Upper lobe of right lung (tissue), 1 donor: ENCODE data around the gene STPG1. TPM values are rescaled to one million over a fixed set of nuclear protein-coding genes. Genes with fewer than 3 reads are reported as not detected.

Experiments
- ATAC-seq: fragments of 200-7000 bp; cut with Tn5 transposase; one replicate; pipeline ENCODE4 v1.9.1; 2020; ENCODE audit warnings: mild to moderate bottlenecking, moderate library complexity
- DNase-seq: peaks from one replicate; pipeline ENCODE4 v3.0.0-alpha.2; 2020
- H3K27ac ChIP-seq: fragments of 200-600 bp; one replicate; pipeline ENCODE4 v1.8.0; 2022
- H3K27me3 ChIP-seq: fragments of 200-600 bp; one replicate; pipeline ENCODE4 v1.8.0; 2022; ENCODE audit warnings: mild to moderate bottlenecking
- H3K36me3 ChIP-seq: fragments of 200-600 bp; one replicate; pipeline ENCODE4 v1.8.0; 2022
- H3K4me1 ChIP-seq: fragments of 200-600 bp; one replicate; pipeline ENCODE4 v1.8.0; 2022
- H3K4me3 ChIP-seq: fragments of 200-600 bp; one replicate; pipeline ENCODE4 v1.8.0; 2022; ENCODE audit warnings: mild to moderate bottlenecking
- H3K9me3 ChIP-seq: fragments of 200-600 bp; one replicate; pipeline ENCODE4 v1.8.0; 2022
- CTCF ChIP-seq: fragments of 200-600 bp; IDR thresholded peaks from one replicate; pipeline ENCODE4 v1.8.0; 2022; ENCODE audit warnings: antibody characterized with exemption
- intact Hi-C: fragments of 100-400 bp; cut with DNase I; formaldehyde crosslinking; loops from one replicate; pipeline ENCODE4 v1.11.0; 2022
- total RNA-seq: library from RNA; stranded (reverse); fragmentation: NEBNext Ultra II Directional; extraction: Animal tissue kit (Norgen Biotek cat#: 25700); gene quantifications from one replicate; pipeline ENCODE4 v1.2.1, GENCODE V29; 2021
- donor health status: DM: no; HTN: yes; CAD: no; lungs with severe emphysema.

STPG1 gene
- total RNA-seq, 1 donor from 2014 or later = 8.6 TPM

GRCh38 chr1:24327486-24327885 lies 86.1 kb downstream of the STPG1 start:
- Histone ChIP-seq H3K9me3 (no peaks in the 10 kb centered on the region), H3K36me3 (no peaks in the 10 kb centered on the region), H3K4me3 (no peak overlapping the region), H3K27me3 (no peaks in the 10 kb centered on the region), H3K4me1 (no peaks in the 10 kb centered on the region), H3K27ac (no peak overlapping the region)
- DNase-seq (no peak), ATAC-seq (no peak)
- no peak for TF ChIP-seq CTCF
- intact Hi-C loops = no loop called here

GRCh38 chr1:24325587-24326449 lies 87.8 kb downstream of the STPG1 start:
- no peak for TF ChIP-seq CTCF
- H3K27me3 ChIP-seq = peaks cover 3% of the 10 kb centered on the region
- H3K36me3 ChIP-seq = no peaks in the 10 kb centered on the region
- no peak overlapping the region for H3K27ac ChIP-seq
- H3K4me3 ChIP-seq = no peak overlapping the region
- H3K4me1 ChIP-seq = no peaks in the 10 kb centered on the region
- ATAC-seq = no peak
- no peaks in the 10 kb centered on the region for H3K9me3 ChIP-seq
- no peak for DNase-seq
- intact Hi-C loops = no loop called here

- no peaks in the 10 kb centered on the region for H3K4me1 ChIP-seq
- H3K4me3 ChIP-seq = no peak overlapping the region
- DNase-seq (no peak), ATAC-seq (no peak)
- TF ChIP-seq CTCF = no peak
- H3K36me3 ChIP-seq = no peaks in the 10 kb centered on the region
- peaks cover 3% of the 10 kb centered on the region for H3K27me3 ChIP-seq
- intact Hi-C loops = no loop called here
- no peaks in the 10 kb centered on the region for H3K9me3 ChIP-seq
- H3K27ac ChIP-seq = no peak overlapping the region
These were observed 88.7 kb downstream of the STPG1 start for GRCh38 chr1:24324903-24325302.

DNA sequence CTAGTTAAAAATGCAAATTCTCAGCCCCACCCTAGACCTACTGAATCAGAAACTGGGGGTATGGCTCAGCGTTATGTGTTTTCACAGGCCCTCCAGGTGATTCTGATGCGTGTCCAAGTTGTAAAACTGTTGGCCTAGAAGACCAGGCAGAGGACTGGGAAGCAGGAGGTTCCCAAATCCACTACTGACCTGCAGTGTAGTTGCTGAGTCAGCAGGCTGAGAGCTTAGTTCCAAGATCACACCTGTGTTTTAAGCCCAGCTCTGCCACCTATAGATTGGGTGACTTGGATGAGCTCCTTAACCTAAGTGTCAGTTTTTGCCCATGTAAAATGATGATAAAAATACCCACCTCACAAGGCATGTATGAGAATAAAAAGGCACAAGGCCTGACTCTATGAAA lies 90.3 kb downstream of the STPG1 start:
- no peak for DNase-seq
- no peaks in the 10 kb centered on the region for H3K36me3 ChIP-seq
- H3K4me3 ChIP-seq = no peak overlapping the region
- no peaks in the 10 kb centered on the region for H3K9me3 ChIP-seq
- no peak for TF ChIP-seq CTCF
- no peak overlapping the region for H3K27ac ChIP-seq
- intact Hi-C loops = no loop called here
- peaks cover 3% of the 10 kb centered on the region for H3K27me3 ChIP-seq
- no peak for ATAC-seq
- peaks cover 8% of the 10 kb centered on the region for H3K4me1 ChIP-seq

DNA sequence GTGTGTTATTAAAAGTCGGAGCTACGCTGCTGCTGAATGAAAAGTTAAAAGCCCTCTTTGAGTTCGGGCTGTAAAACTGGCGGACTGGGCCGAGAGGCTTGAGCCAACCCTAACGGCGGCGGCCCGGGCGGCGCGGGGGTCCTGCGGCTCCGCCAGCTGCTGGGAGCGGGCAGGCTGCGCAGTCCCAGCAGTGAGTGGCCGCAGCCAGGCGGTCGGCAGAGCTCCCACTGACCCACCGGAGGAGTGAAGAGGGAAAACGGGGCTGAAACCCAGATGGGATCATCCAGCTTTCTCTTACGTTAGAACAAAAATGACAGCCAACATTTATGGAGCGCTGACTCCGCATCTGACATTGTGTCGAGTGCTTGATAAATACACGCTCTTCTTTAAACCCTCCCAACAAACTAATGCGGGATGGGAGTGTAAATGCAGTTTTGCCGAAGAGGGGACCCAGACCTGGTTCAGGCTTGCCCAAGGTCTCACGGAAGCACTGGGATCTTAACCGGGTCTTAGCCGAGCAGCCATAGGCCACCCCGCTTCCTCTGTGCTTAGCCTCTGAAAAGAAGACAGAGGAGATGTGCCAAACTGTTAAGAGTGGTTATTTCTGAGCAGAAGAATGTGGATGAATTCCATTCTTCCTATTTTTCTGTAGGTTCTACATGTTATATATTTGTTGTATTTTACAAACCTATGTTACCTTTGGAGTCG lies 91.0 kb downstream of the STPG1 start:
- intact Hi-C loops = no loop called here
- DNase-seq (no peak), ATAC-seq (no peak)
- Histone ChIP-seq H3K4me1 (peaks cover 14% of the 10 kb centered on the region), H3K27ac (no peak overlapping the region), H3K4me3 (peak overlapping the region; percentile 53), H3K36me3 (no peaks in the 10 kb centered on the region), H3K27me3 (peaks cover 4% of the 10 kb centered on the region), H3K9me3 (no peaks in the 10 kb centered on the region)
- TF ChIP-seq CTCF = no peak
